ENCODE results near the gene EVX1. TPM values are rescaled to one million over a fixed set of nuclear protein-coding genes. Genes with fewer than 3 reads are reported as not detected.
A peak's percentile ranks its signal among the peaks of the same experiment; 100 is the strongest.

Gene EVX1
- total RNA-seq, 1 experiment from 2014 or later = not detected

- TF ChIP-seq CTCF (IDR thresholded peaks at IDR 0.05; ENCODE audit: unreplicated experiment) = no peak
- intact Hi-C loops (cut with micrococcal nuclease; ENCODE audit: unreplicated experiment) = loop anchor here (5.0 kb wide), 1 partner anchor 182 kb away; no protein-coding TSS in a partner anchor
- Mint-ChIP-seq H3K4me3 (ENCODE audit: low read depth, unreplicated experiment) (no peak overlapping the region), H3K9me3 (ENCODE audit: low read depth, unreplicated experiment) (no peaks in the 10 kb centered on the region), H3K36me3 (ENCODE audit: insufficient read depth, unreplicated experiment) (peaks cover 15% of the 10 kb centered on the region), H3K4me1 (ENCODE audit: low read depth, unreplicated experiment) (no peaks in the 10 kb centered on the region), H3K27me3 (ENCODE audit: unreplicated experiment) (peaks cover 75% of the 10 kb centered on the region), H3K27ac (ENCODE audit: unreplicated experiment) (no peak overlapping the region)
- no TSS peak for BruUV-seq (replicated peaks)
- DNase-seq = no peak
- CTCF ChIA-PET = interaction anchor here (0.6 to 0.7 kb wide), 2 partner anchors 48 to 160 kb away, joined by 3 read pairs; no protein-coding TSS in a partner anchor
These were observed 2.4 kb upstream of the EVX1 start for GRCh38 chr7:27240015-27240731.

DNA sequence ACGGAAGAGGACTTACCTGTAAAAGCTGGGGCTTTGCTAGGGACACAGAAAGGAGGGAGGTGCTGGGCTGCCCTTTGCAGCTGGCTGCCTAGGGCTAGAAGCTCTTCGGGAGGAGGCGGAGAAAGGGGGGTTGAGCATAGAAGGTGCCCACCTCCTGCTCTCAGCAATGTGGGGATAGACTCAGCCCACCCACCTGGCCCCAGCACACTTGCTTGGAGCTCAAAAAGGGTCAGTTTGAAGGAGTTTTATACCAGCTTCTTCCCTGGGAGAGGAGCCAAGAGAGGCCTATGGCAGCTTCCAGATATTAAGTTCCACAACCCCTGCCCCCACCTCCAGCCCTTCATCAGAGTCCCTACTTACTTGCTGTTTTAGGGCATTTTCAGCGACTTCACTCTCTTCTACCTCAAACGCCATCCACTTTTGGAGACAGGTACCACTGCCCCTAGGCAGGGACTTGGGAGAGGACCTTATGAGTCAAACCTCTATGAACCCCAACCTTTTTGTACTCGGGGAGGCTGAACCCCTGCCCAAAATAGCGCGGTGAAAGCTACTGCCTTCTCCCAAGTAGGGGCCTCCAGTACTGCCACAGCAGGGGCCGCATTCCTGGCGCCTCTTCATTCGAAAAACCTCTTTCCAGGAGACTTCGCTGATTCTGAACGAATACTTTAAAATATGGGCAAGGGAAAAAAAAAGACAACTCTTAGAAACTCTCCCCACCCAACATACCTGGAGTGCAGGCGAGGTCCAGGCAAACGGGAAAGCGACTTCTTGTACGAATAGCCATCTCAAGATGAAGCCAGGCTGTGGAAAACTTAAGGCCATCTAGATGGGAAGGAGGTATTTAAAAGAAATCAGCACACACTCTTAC is 1.2 kb upstream of the EVX1 start:
- no peak for DNase-seq
- Mint-ChIP-seq H3K36me3 (ENCODE audit: insufficient read depth, unreplicated experiment) (peaks cover 14% of the 10 kb centered on the region), H3K27me3 (ENCODE audit: unreplicated experiment) (peaks cover 87% of the 10 kb centered on the region), H3K4me3 (ENCODE audit: low read depth, unreplicated experiment) (no peak overlapping the region), H3K4me1 (ENCODE audit: low read depth, unreplicated experiment) (no peaks in the 10 kb centered on the region), H3K9me3 (ENCODE audit: low read depth, unreplicated experiment) (no peaks in the 10 kb centered on the region), H3K27ac (ENCODE audit: unreplicated experiment) (no peak overlapping the region)
- CTCF ChIA-PET = no interaction called here
- TF ChIP-seq CTCF (IDR thresholded peaks at IDR 0.05; ENCODE audit: unreplicated experiment) = no peak
- intact Hi-C loops (cut with micrococcal nuclease; ENCODE audit: unreplicated experiment) = loop anchor here (5.0 kb wide), 1 partner anchor 181 kb away; no protein-coding TSS in a partner anchor
- no TSS peak for BruUV-seq (replicated peaks)

DNA sequence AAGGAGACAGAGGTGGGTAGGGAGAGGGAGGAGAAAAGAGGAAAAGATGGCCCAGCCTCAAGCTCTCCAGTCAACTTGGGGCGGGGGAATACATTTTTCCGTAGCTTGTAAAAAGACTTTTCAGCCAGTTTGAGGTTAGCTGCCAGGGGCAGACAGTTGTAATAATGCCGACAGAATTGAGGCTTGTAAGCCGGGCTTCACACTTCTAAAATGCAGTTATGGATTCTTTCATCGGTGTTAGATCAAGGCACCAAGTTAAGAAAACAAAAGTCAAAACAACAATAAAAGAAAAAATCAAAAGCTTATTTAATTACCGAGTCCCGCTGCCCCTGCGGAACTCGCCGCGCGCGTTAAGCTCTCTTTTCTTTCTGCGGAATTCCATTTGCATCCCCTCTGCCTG is 448 bp upstream of the EVX1 start:
- BruUV-seq (replicated peaks) = no TSS peak
- DNase-seq = no peak
- H3K36me3 Mint-ChIP-seq (ENCODE audit: insufficient read depth, unreplicated experiment) = peaks cover 15% of the 10 kb centered on the region
- CTCF ChIA-PET = interaction anchor here (0.6 kb wide), 1 partner anchor 985 kb away, joined by 5 read pairs; no protein-coding TSS in a partner anchor
- no peak overlapping the region for H3K27ac Mint-ChIP-seq (ENCODE audit: unreplicated experiment)
- no peak overlapping the region for H3K4me3 Mint-ChIP-seq (ENCODE audit: low read depth, unreplicated experiment)
- H3K4me1 Mint-ChIP-seq (ENCODE audit: low read depth, unreplicated experiment) = no peaks in the 10 kb centered on the region
- TF ChIP-seq CTCF (IDR thresholded peaks at IDR 0.05; ENCODE audit: unreplicated experiment) = no peak
- peaks cover 95% of the 10 kb centered on the region for H3K27me3 Mint-ChIP-seq (ENCODE audit: unreplicated experiment)
- H3K9me3 Mint-ChIP-seq (ENCODE audit: low read depth, unreplicated experiment) = no peaks in the 10 kb centered on the region
- intact Hi-C loops (cut with micrococcal nuclease; ENCODE audit: unreplicated experiment) = loop anchor here (5.0 kb wide), 1 partner anchor 180 kb away; no protein-coding TSS in a partner anchor

DNA sequence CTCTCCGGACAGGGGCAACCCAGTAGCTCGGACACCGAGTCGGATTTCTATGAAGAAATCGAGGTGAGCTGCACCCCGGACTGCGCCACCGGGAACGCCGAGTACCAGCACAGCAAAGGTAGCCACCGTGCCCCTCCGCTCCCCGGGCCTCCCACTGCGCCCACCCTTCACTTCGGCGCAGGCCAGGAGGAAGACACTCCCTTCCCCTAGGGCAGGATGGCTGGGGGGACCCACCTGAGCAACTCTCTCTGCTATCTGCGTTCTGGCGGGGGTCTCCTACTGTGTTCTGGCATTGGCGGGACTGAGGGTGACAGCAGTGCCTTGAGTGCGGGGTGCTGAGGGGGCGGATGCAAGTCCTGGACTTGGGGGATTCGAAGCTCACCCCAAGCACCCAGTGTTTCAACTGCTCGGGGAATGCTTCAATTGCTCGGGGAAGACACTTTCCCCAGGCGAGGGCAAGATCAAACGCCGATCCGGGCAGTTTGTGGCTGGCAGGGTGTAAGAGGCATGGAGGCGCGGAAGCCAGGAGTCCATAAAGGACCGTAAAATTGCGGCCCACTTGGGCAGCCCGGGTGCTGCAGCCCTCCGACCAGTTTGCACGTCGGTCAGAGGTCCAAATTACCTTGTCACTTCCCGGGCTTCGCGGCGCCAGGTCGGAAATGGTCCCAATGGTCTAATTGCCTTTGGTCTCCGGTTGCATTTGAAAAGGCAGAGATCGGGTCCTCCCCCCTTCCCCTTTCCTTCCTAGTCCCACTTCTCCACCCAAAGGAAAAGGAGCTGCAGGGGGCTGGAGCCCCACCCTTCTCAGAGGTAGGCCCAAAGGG is 950 bp downstream of the EVX1 start:
- H3K4me1 Mint-ChIP-seq (ENCODE audit: low read depth, unreplicated experiment) = no peaks in the 10 kb centered on the region
- no peak overlapping the region for H3K27ac Mint-ChIP-seq (ENCODE audit: unreplicated experiment)
- no peaks in the 10 kb centered on the region for H3K9me3 Mint-ChIP-seq (ENCODE audit: low read depth, unreplicated experiment)
- H3K4me3 Mint-ChIP-seq (ENCODE audit: low read depth, unreplicated experiment) = peak overlapping the region; percentile 64
- CTCF ChIA-PET = interaction anchor here (0.6 kb wide), 3 partner anchors 15 to 1417 kb away, joined by 3 to 6 read pairs (median 6); no protein-coding TSS in a partner anchor
- intact Hi-C loops (cut with micrococcal nuclease; ENCODE audit: unreplicated experiment) = loop anchor here (5.0 kb wide), 1 partner anchor 179 kb away; no protein-coding TSS in a partner anchor
- no TSS peak for BruUV-seq (replicated peaks)
- DNase-seq = no peak
- TF ChIP-seq CTCF (IDR thresholded peaks at IDR 0.05; ENCODE audit: unreplicated experiment) = no peak
- H3K27me3 Mint-ChIP-seq (ENCODE audit: unreplicated experiment) = peaks cover 99% of the 10 kb centered on the region
- peaks cover 15% of the 10 kb centered on the region for H3K36me3 Mint-ChIP-seq (ENCODE audit: insufficient read depth, unreplicated experiment)

Data from Calu3 (cell line).